Upper lobe of left lung (tissue), 6 donors: ENCODE measurements around the gene NKX2-3. TPM values are rescaled to one million over a fixed set of nuclear protein-coding genes. Genes with fewer than 3 reads are reported as not detected.

Experiments
- ATAC-seq, 2 donors: fragments of 200-7000 bp; cut with Tn5 transposase; one replicate each; pipeline ENCODE4 v1.9.1; 2022; ENCODE audit warnings: mild to moderate bottlenecking in 2 of 2, moderate library complexity in 2 of 2; ENCODE audit not compliant: low FRiP score in 2 of 2
- DNase-seq, 2 donors: peaks; one replicate each; pipeline ENCODE4 v3.0.0-alpha.2; 2019 to 2020
- H3K27ac ChIP-seq, 4 donors: fragments of 200-600 bp; sonication (generic); one replicate each; pipeline ENCODE4 v1.5.1; 2016 to 2019
- H3K27me3 ChIP-seq, 4 donors: fragments of 200-600 bp; sonication (generic); one replicate each; pipeline ENCODE4 v1.5.1; 2017 to 2019
- H3K36me3 ChIP-seq, 4 donors: fragments of 200-600 bp; sonication (generic); one replicate each; pipeline ENCODE4 v1.5.1; 2016 to 2019
- H3K4me1 ChIP-seq, 4 donors: fragments of 200-600 bp; sonication (generic); one replicate each; pipeline ENCODE4 v1.5.1; 2018 to 2019
- H3K4me3 ChIP-seq, 4 donors: fragments of 200-600 bp; sonication (generic); one replicate each; pipeline ENCODE4 v1.5.1; 2017 to 2019; ENCODE audit warnings: mild to moderate bottlenecking in 2 of 4, moderate library complexity in 1 of 4
- H3K9me3 ChIP-seq, 4 donors: fragments of 200-600 bp; sonication (generic); one replicate each; pipeline ENCODE4 v1.5.1; 2018 to 2019
- CTCF ChIP-seq, 6 experiments: fragments of 450-650 bp in 4 of 6; fragments of 200-600 bp in 2 of 6; sonication (generic) in 2 of 6; IDR thresholded peaks; one replicate each; pipeline ENCODE4 v1.5.1; 2016 to 2019; ENCODE audit warnings: antibody characterized with exemption in 6 of 6
- EP300 ChIP-seq, 4 donors: sonication (generic); formaldehyde crosslinking; IDR thresholded peaks; one replicate each; pipeline ENCODE4 v1.5.1; 2017; ENCODE audit warnings: antibody characterized with exemption in 4 of 4, control low read depth in 2 of 4
- POLR2A ChIP-seq, 4 donors: fragments of 450-650 bp; IDR thresholded peaks; one replicate each; pipeline ENCODE4 v1.5.1; 2016 to 2017; ENCODE audit warnings: antibody characterized with exemption in 4 of 4, mild to moderate bottlenecking in 2 of 4
- POLR2AphosphoS5 ChIP-seq, 2 donors: sonication (generic); formaldehyde crosslinking; IDR thresholded peaks; one replicate each; pipeline ENCODE4 v1.5.1; 2017; ENCODE audit warnings: antibody characterized with exemption in 2 of 2
- WGBS, 2 donors: methylation state at CpG; one replicate each; pipeline ENCODE4 v1.1.5; 2017 to 2018; 5-methylcytosine and 5-hydroxymethylcytosine counted together
- total RNA-seq, 6 donors: library from RNA; depleted of rRNA in 4 of 6; stranded (reverse); fragments of >200 nt in 4 of 6; gene quantifications; one replicate each; pipeline versions ENCODE4 v1.1.0 to v1.2.1, GENCODE V29; 2016 to 2021
- donor health status: DM: no; HTN: no; CAD: no; lungs with moderate emphysema.
- donor health status: DM: no; HTN: yes; CAD: no; lungs with severe emphysema.

Gene NKX2-3
- total RNA-seq, 6 donors from 2014 or later: 0.10 to 0.20 TPM; not detected in 4

- no peak overlapping the region for H3K4me3 ChIP-seq
- no peaks in the 10 kb centered on the region for H3K27me3 ChIP-seq
- H3K9me3 ChIP-seq: peaks cover 0 to 10% (median 0%) of the 10 kb centered on the region in 4 donors
- H3K36me3 ChIP-seq: no peaks in the 10 kb centered on the region
- no peak overlapping the region for H3K27ac ChIP-seq
- TF ChIP-seq EP300 (IDR thresholded peaks at IDR 0.05) (no peak), CTCF (IDR thresholded peaks at IDR 0.05) (no peak), POLR2A (IDR thresholded peaks at IDR 0.05) (no peak), POLR2AphosphoS5 (IDR thresholded peaks at IDR 0.05) (no peak)
- no peaks in the 10 kb centered on the region for H3K4me1 ChIP-seq
- WGBS, 2 donors: 34 to 35% methylated on average over 3 to 6 of the region's 6 CpGs
- peak in 1 of 2 donors; percentile 49 for ATAC-seq
- no peak for DNase-seq
Observed at GRCh38 chr10:99497343-99498025, 35.3 kb upstream of the NKX2-3 start.

GRCh38 chr10:99506416-99506815, 26.3 kb upstream of the NKX2-3 start:
- no peak for ATAC-seq
- WGBS, 2 donors: 68 to 88% methylated on average over 1 of the region's 1 CpG
- no peak for TF ChIP-seq POLR2A (IDR thresholded peaks at IDR 0.05)
- H3K36me3 ChIP-seq: no peaks in the 10 kb centered on the region
- H3K9me3 ChIP-seq: no peaks in the 10 kb centered on the region
- no peak overlapping the region for H3K4me3 ChIP-seq
- no peaks in the 10 kb centered on the region for H3K4me1 ChIP-seq
- H3K27me3 ChIP-seq: no peaks in the 10 kb centered on the region
- DNase-seq: no peak
- H3K27ac ChIP-seq: no peak overlapping the region

- Histone ChIP-seq H3K4me1 (no peaks in the 10 kb centered on the region), H3K36me3 (no peaks in the 10 kb centered on the region), H3K27ac (no peak overlapping the region), H3K9me3 (no peaks in the 10 kb centered on the region), H3K27me3 (no peaks in the 10 kb centered on the region), H3K4me3 (no peak overlapping the region)
- DNase-seq (no peak), ATAC-seq (no peak)
- TF ChIP-seq POLR2A (IDR thresholded peaks at IDR 0.05): no peak
- no peak for TF ChIP-seq EP300 (IDR thresholded peaks at IDR 0.05)
- no peak for TF ChIP-seq CTCF (IDR thresholded peaks at IDR 0.05)
- no peak for TF ChIP-seq POLR2AphosphoS5 (IDR thresholded peaks at IDR 0.05)
Observed at GRCh38 chr10:99507265-99507664, 25.5 kb upstream of the NKX2-3 start.

- DNase-seq (no peak), ATAC-seq (no peak)
- H3K27ac ChIP-seq: no peak overlapping the region
- no peak for TF ChIP-seq EP300 (IDR thresholded peaks at IDR 0.05)
- no peak for TF ChIP-seq CTCF (IDR thresholded peaks at IDR 0.05)
- no peak for TF ChIP-seq POLR2A (IDR thresholded peaks at IDR 0.05)
- TF ChIP-seq POLR2AphosphoS5 (IDR thresholded peaks at IDR 0.05): no peak
- no peaks in the 10 kb centered on the region for H3K4me1 ChIP-seq
- no peak overlapping the region for H3K4me3 ChIP-seq
- no peaks in the 10 kb centered on the region for H3K36me3 ChIP-seq
- H3K9me3 ChIP-seq: no peaks in the 10 kb centered on the region
- H3K27me3 ChIP-seq: no peaks in the 10 kb centered on the region
Observed at GRCh38 chr10:99513061-99513460, 19.7 kb upstream of the NKX2-3 start.

GRCh38 chr10:99519690-99520039, 13.1 kb upstream of the NKX2-3 start:
- H3K27ac ChIP-seq: no peak overlapping the region
- DNase-seq (no peak), ATAC-seq (no peak)
- peaks cover 15 to 35% (median 19%) of the 10 kb centered on the region in 4 donors for H3K4me1 ChIP-seq
- WGBS, 2 donors: 26 to 30% methylated on average over 5 to 7 of the region's 7 CpGs
- no peaks in the 10 kb centered on the region for H3K9me3 ChIP-seq
- no peaks in the 10 kb centered on the region for H3K36me3 ChIP-seq
- H3K4me3 ChIP-seq: no peak overlapping the region
- H3K27me3 ChIP-seq: peaks cover 2 to 50% (median 32%) of the 10 kb centered on the region in 4 donors
- TF ChIP-seq POLR2A (IDR thresholded peaks at IDR 0.05) (no peak), CTCF (IDR thresholded peaks at IDR 0.05) (no peak), EP300 (IDR thresholded peaks at IDR 0.05) (no peak), POLR2AphosphoS5 (IDR thresholded peaks at IDR 0.05) (no peak)
